Measurements from ENCODE around the gene TOB1.

DNA sequence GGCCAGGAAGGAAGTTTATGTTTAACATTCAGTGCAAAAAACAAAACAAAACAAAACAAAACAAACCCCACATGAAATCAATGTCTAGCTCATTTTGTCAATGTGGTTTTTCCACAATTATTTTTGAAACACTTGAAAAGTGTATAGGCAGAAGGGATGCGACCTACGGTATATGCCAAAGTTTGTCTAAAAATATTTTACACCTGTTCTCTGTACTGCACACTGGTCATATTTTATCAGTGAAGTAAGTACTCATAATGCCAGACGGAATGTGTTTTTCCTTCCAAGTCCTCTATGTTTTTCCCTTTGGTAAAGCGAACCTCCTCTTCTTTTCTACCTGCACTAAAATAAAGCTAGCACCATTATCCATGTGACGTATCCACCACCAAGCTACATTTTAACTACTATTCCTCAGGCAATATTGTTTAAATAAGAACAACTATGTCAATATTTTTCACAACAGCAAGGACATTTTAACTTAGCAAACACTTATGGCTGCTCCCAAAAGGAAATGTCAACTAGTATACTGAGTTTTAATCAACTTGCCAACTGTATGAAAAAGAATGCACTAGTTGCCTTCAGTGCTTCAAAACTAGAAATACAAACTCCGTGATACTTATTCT, 10.3 kb downstream of the TOB1 start:
- TF ChIP-seq SUZ12 (IDR thresholded peaks at IDR 0.05; ENCODE audit: extremely low read depth, insufficient read depth, insufficient read length) (no peak), ZNF274 (IDR thresholded peaks at IDR 0.05; ENCODE audit: low read depth, low read length) (no peak), YY1 (IDR thresholded peaks at IDR 0.05; ENCODE audit: insufficient read depth, insufficient read length) (no peak)

Data from NT2/D1 (cell line).